ENCODE results near the gene VSIR. TPM values are rescaled to one million over a fixed set of nuclear protein-coding genes. Genes with fewer than 3 reads are reported as not detected.

Gene VSIR
- total RNA-seq, 1 experiment from 2014 or later, result 0.07 TPM

DNA sequence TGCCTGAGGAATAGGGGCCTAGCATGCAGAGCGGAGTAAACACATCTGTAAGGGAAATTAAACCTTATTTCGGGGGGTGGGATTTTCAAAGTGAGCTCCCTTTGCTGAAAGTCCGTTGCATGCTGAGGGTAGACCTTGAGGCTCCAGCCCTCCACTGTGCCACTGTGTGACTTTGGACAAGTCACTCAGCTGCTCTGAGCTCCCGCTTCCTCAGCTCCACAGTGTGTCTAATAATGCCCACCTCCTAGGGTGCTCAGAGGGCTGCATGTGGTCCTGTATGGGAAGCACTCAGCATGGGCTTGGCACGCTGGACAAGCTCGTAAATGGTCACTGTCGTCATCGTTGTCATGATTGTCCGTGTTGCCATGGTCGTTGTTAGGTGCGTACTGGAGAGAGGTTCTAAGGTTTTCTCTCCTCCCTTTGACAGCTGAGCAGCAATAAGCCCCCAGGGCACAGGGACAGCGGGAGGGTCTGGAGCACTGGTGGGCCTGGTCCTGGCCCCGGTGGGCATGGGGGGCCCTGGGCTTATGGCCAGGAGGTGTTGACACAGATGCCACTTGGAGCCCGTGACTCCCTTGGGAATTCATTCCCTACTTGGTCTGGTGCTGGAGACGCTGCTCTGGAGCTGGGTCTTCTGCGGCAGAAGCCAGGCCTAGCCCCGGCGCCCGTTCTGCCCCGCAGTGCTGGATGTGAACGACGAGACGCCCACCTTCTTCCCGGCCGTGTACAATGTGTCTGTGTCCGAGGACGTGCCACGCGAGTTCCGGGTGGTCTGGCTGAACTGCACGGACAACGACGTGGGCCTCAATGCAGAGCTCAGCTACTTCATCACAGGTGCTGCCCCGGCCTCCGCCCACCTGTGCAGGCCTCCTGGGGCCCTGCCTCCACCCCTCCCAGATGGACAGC is 66.9 kb downstream of the VSIR start:
- H3K4me3 ChIP-seq (ENCODE audit: low read length), result no peak overlapping the region
- peaks cover 3% of the 10 kb centered on the region; the same call in 1 of the 2 replicates for H4K20me1 ChIP-seq (ENCODE audit: insufficient read depth, low read depth, low read length)
- H3K27ac ChIP-seq (ENCODE audit: low read length), result no peak overlapping the region
- H3K79me2 ChIP-seq (ENCODE audit: low read length), result no peaks in the 10 kb centered on the region
- no peak for DNase-seq
- H3K9ac ChIP-seq (ENCODE audit: low read length), result no peak overlapping the region
- peaks cover 9% of the 10 kb centered on the region for H3K4me1 ChIP-seq (ENCODE audit: low read length)
- no peaks in the 10 kb centered on the region for H3K36me3 ChIP-seq (ENCODE audit: insufficient read depth, low read length)
- no peak overlapping the region for H2AFZ ChIP-seq (ENCODE audit: low read length)
- no peaks in the 10 kb centered on the region for H3K27me3 ChIP-seq (ENCODE audit: low read length)
- no peaks in the 10 kb centered on the region for H3K9me2 ChIP-seq (replicated peaks; ENCODE audit: insufficient read depth, low read length)
- H3K9me3 ChIP-seq (ENCODE audit: low read length), result no peaks in the 10 kb centered on the region
- H3K4me2 ChIP-seq (ENCODE audit: low read depth, low read length, poor library complexity, severe bottlenecking), result no peak overlapping the region

DNA sequence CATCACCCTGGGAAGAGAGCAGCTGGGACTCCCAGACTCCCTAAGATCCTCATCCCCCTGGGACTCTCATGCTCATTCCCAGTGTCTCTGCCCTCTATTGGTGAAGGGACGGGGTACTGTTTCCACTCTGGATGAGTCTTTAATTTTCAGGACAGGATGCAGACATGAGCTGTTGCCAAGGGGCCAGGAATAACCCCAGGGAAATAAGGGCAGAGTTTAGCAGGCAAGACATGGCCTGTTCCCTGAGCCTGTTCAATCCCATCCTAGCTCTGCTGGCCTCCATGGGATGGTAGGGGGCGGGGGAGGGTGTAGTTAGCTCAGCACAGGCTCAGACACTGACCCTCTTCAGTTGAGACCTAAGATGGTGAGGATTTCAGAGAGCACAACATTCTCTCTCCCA is 67.7 kb downstream of the VSIR start:
- Histone ChIP-seq H3K4me1 (ENCODE audit: low read length) (peaks cover 13% of the 10 kb centered on the region), H3K79me2 (ENCODE audit: low read length) (no peaks in the 10 kb centered on the region), H4K20me1 (ENCODE audit: insufficient read depth, low read depth, low read length) (peaks cover 3% of the 10 kb centered on the region; the same call in 1 of the 2 replicates), H3K9ac (ENCODE audit: low read length) (no peak overlapping the region), H2AFZ (ENCODE audit: low read length) (no peak overlapping the region), H3K4me2 (ENCODE audit: low read depth, low read length, poor library complexity, severe bottlenecking) (no peak overlapping the region), H3K9me3 (ENCODE audit: low read length) (no peaks in the 10 kb centered on the region), H3K27ac (ENCODE audit: low read length) (no peak overlapping the region), H3K4me3 (ENCODE audit: low read length) (no peak overlapping the region), H3K9me2 (replicated peaks; ENCODE audit: insufficient read depth, low read length) (no peaks in the 10 kb centered on the region), H3K27me3 (ENCODE audit: low read length) (no peaks in the 10 kb centered on the region), H3K36me3 (ENCODE audit: insufficient read depth, low read length) (no peaks in the 10 kb centered on the region)
- no peak for DNase-seq

DNA sequence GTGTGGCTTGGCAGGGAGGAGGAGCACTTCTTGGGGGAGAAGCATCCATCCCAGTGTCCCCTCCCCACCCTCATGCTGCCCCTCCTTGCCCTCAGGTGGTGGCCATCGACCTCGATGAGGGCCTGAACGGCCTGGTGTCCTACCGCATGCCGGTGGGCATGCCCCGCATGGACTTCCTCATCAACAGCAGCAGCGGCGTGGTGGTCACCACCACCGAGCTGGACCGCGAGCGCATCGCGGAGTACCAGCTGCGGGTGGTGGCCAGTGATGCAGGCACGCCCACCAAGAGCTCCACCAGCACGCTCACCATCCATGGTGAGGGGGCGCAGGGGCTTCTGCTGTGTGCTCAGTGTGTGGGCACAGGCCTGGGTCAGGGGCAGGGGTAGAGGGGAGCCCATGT is 68.5 kb downstream of the VSIR start:
- Histone ChIP-seq H4K20me1 (ENCODE audit: insufficient read depth, low read depth, low read length) (peaks cover 3% of the 10 kb centered on the region; the same call in 1 of the 2 replicates), H3K27ac (ENCODE audit: low read length) (no peak overlapping the region), H3K9me2 (replicated peaks; ENCODE audit: insufficient read depth, low read length) (no peaks in the 10 kb centered on the region), H3K4me1 (ENCODE audit: low read length) (peaks cover 14% of the 10 kb centered on the region), H3K79me2 (ENCODE audit: low read length) (no peaks in the 10 kb centered on the region), H3K9ac (ENCODE audit: low read length) (no peak overlapping the region), H3K36me3 (ENCODE audit: insufficient read depth, low read length) (no peaks in the 10 kb centered on the region), H2AFZ (ENCODE audit: low read length) (no peak overlapping the region), H3K4me2 (ENCODE audit: low read depth, low read length, poor library complexity, severe bottlenecking) (no peak overlapping the region), H3K27me3 (ENCODE audit: low read length) (no peaks in the 10 kb centered on the region), H3K4me3 (ENCODE audit: low read length) (no peak overlapping the region), H3K9me3 (ENCODE audit: low read length) (no peaks in the 10 kb centered on the region)
- no peak for DNase-seq

DNA sequence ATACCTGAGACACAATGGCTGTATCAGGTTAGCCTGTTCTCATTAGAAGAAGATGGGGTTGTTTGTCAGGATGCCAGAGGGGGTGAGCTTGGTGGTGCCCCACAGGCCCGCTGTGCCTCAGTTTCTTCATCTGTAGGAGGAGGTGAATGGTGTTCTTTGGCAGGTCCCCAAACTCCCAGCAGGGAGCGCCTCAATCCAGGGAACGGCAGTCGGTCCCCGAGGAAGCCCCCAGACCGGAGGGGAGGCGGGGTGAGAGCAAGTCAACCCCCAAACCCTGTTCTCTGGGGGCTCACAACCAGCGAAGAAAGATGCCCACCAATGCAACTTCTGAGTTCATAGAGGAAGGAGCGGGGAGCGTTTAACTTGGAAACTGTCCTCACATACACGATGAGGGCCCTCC is 69.7 kb downstream of the VSIR start:
- Histone ChIP-seq H4K20me1 (ENCODE audit: insufficient read depth, low read depth, low read length) (peaks cover 3% of the 10 kb centered on the region; the same call in 1 of the 2 replicates), H2AFZ (ENCODE audit: low read length) (no peak overlapping the region), H3K36me3 (ENCODE audit: insufficient read depth, low read length) (no peaks in the 10 kb centered on the region), H3K27me3 (ENCODE audit: low read length) (no peaks in the 10 kb centered on the region), H3K79me2 (ENCODE audit: low read length) (no peaks in the 10 kb centered on the region), H3K27ac (ENCODE audit: low read length) (no peak overlapping the region), H3K4me1 (ENCODE audit: low read length) (peaks cover 6% of the 10 kb centered on the region; the same call in 1 of the 2 replicates), H3K9ac (ENCODE audit: low read length) (no peak overlapping the region), H3K9me2 (replicated peaks; ENCODE audit: insufficient read depth, low read length) (no peaks in the 10 kb centered on the region), H3K4me3 (ENCODE audit: low read length) (no peak overlapping the region), H3K9me3 (ENCODE audit: low read length) (no peaks in the 10 kb centered on the region), H3K4me2 (ENCODE audit: low read depth, low read length, poor library complexity, severe bottlenecking) (no peak overlapping the region)
- no peak for DNase-seq

DNA sequence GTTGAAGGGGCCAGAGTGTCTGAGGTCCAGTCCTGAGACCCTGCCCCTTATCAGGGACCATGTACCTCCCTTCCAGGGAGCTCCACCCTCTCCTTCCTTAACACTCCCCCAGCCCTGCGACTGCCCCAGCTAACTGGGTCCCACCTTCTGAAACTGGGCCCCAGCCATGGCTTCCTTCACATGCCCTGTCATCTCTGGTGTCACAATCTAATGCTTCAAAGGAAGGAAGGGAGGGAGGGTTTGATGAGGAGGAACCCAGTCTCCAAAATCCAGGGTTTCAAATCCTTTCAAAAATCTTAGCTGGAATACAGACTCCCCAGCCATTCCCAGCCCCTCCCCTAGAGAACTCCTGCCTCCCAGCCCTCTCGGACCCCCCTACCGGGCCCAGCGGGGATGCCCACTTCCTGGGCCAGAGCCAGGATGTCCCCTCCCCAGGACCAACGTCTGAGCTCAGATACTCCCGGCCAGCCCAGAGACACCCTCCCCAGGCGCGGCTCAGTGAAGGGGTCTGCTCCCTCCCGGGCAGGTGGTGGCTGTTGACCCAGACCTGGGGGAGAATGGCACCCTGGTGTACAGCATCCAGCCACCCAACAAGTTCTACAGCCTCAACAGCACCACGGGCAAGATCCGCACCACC is 71.7 kb downstream of the VSIR start:
- Histone ChIP-seq H3K4me3 (ENCODE audit: low read length) (no peak overlapping the region), H3K27me3 (ENCODE audit: low read length) (no peaks in the 10 kb centered on the region), H3K27ac (ENCODE audit: low read length) (no peak overlapping the region), H3K4me1 (ENCODE audit: low read length) (peaks cover 6% of the 10 kb centered on the region; the same call in 1 of the 2 replicates), H2AFZ (ENCODE audit: low read length) (no peak overlapping the region), H3K9me2 (replicated peaks; ENCODE audit: insufficient read depth, low read length) (no peaks in the 10 kb centered on the region), H3K9me3 (ENCODE audit: low read length) (no peaks in the 10 kb centered on the region), H3K9ac (ENCODE audit: low read length) (no peak overlapping the region), H3K36me3 (ENCODE audit: insufficient read depth, low read length) (no peaks in the 10 kb centered on the region), H3K79me2 (ENCODE audit: low read length) (no peaks in the 10 kb centered on the region), H4K20me1 (ENCODE audit: insufficient read depth, low read depth, low read length) (peaks cover 4% of the 10 kb centered on the region; the same call in 1 of the 2 replicates), H3K4me2 (ENCODE audit: low read depth, low read length, poor library complexity, severe bottlenecking) (no peak overlapping the region)
- DNase-seq, result no peak

DNA sequence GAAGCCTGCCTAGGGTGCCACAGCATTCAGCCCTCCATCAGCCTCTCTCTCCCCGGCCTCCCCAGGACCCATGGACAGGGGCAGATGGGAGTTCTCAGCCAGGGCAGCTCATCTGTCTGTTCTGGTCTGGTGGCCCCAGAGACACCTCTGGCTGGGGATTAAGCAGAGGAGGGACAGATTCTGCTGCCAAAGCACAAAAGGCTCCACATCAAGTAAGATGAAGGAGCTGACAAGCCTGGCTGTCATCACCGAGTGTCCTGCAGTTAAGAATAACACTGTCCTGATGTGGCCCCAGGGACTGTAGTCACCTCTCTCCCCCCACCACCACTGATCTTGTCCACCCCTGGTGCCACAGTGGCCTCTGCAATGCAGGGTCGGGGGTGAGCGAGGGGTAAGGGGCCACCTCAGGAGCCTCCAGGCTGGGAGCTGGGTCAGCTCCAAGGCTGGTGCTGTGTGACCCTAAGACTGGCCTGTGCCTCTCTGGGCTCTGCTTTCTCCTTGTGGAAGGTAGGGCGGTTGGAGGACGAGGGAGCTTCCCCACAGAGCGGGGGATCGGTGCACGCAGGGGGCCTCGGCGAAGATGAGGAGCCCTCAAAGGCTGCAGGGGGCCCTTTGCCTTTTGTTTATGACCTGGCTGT is 72.5 kb downstream of the VSIR start:
- H3K36me3 ChIP-seq (ENCODE audit: insufficient read depth, low read length), result no peaks in the 10 kb centered on the region
- peaks cover 4% of the 10 kb centered on the region; the same call in 1 of the 2 replicates for H4K20me1 ChIP-seq (ENCODE audit: insufficient read depth, low read depth, low read length)
- H2AFZ ChIP-seq (ENCODE audit: low read length), result no peak overlapping the region
- no peak overlapping the region for H3K4me3 ChIP-seq (ENCODE audit: low read length)
- no peaks in the 10 kb centered on the region for H3K27me3 ChIP-seq (ENCODE audit: low read length)
- H3K9me3 ChIP-seq (ENCODE audit: low read length), result no peaks in the 10 kb centered on the region
- H3K9me2 ChIP-seq (replicated peaks; ENCODE audit: insufficient read depth, low read length), result no peaks in the 10 kb centered on the region
- DNase-seq, result no peak
- no peak overlapping the region for H3K27ac ChIP-seq (ENCODE audit: low read length)
- no peaks in the 10 kb centered on the region for H3K79me2 ChIP-seq (ENCODE audit: low read length)
- H3K4me1 ChIP-seq (ENCODE audit: low read length), result peaks cover 10% of the 10 kb centered on the region
- H3K9ac ChIP-seq (ENCODE audit: low read length), result no peak overlapping the region
- H3K4me2 ChIP-seq (ENCODE audit: low read depth, low read length, poor library complexity, severe bottlenecking), result no peak overlapping the region

DNA sequence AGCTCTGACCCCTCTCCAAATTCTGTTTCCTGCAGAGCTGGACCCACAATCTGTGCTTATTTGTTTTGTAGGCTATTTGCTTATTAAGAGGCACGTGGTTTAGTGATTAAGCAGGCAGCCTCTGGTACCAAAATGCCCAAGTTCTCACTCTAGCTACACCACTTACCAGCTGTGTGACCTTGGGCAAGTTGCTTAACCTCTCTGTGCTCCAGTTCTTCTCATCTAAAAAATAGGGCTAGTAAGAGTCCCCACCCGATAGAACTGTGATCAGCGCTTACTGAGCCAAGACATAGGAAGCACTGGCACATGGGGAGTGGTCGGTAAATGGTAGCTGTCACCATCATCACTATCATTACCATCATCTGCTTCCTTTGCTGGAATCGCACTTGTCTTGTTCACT is 74.6 kb downstream of the VSIR start:
- Histone ChIP-seq H2AFZ (ENCODE audit: low read length) (no peak overlapping the region), H3K27ac (ENCODE audit: low read length) (no peak overlapping the region), H3K9me3 (ENCODE audit: low read length) (no peaks in the 10 kb centered on the region), H3K9ac (ENCODE audit: low read length) (no peak overlapping the region), H3K4me1 (ENCODE audit: low read length) (peaks cover 32% of the 10 kb centered on the region), H3K4me2 (ENCODE audit: low read depth, low read length, poor library complexity, severe bottlenecking) (no peak overlapping the region), H3K79me2 (ENCODE audit: low read length) (no peaks in the 10 kb centered on the region), H4K20me1 (ENCODE audit: insufficient read depth, low read depth, low read length) (peaks cover 4% of the 10 kb centered on the region; the same call in 1 of the 2 replicates), H3K4me3 (ENCODE audit: low read length) (no peak overlapping the region), H3K9me2 (replicated peaks; ENCODE audit: insufficient read depth, low read length) (no peaks in the 10 kb centered on the region), H3K36me3 (ENCODE audit: insufficient read depth, low read length) (no peaks in the 10 kb centered on the region), H3K27me3 (ENCODE audit: low read length) (no peaks in the 10 kb centered on the region)
- no peak for DNase-seq

All from Karpas-422 (cell line).